ENCODE data around the gene COX6B2. TPM values are rescaled to one million over a fixed set of nuclear protein-coding genes. Genes with fewer than 3 reads are reported as not detected.

Gene COX6B2
- total RNA-seq, 1 donor from 2014 or later = not detected

DNA sequence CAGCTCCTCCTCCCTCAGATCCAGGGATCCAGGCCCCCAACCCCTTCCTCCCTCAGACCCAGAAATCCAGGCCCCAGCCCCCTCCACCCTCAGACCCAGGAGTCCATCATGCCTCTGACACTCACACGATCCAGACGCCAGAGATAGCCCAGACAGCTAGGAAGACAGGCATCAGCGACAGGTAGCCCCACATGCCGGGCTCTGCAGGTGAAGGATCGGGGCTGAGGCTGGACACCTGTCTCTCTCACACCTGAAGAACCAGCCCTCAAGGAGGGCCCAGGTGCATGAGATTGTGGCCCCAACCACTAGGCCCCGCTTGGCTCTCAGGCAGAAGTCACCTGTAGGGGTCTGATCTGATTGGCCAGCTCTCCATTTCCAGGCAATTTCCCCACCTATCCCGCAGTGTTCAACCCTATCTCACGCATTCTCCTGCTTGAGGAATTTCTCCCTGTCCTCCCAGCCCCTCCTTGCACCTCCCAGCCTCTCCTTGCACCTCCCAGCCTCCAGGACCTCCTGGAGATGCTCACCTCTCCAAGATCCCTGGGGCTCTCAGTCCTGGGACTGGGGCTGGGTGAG is 33.6 kb downstream of the COX6B2 start:
- no peak overlapping the region for H3K27ac ChIP-seq
- Mint-ChIP-seq H3K4me1 (peaks cover 3% of the 10 kb centered on the region), H3K9me3 (no peaks in the 10 kb centered on the region), H3K36me3 (no peaks in the 10 kb centered on the region), H3K27me3 (ENCODE audit: insufficient read depth, low read depth) (peaks cover 4% of the 10 kb centered on the region), H3K4me3 (no peak overlapping the region), H3K27ac (no peak overlapping the region)
- no peak overlapping the region for H3K9ac ChIP-seq
- H3F3A ChIP-seq (ENCODE audit: low read depth) = no peaks in the 10 kb centered on the region
- H3K4me1 ChIP-seq = no peaks in the 10 kb centered on the region
- DNase-seq (ENCODE audit: low spot score) = no peak
- no peaks in the 10 kb centered on the region for H3K27me3 ChIP-seq
- H3K36me3 ChIP-seq = no peaks in the 10 kb centered on the region
- no peaks in the 10 kb centered on the region for H4K20me1 ChIP-seq (ENCODE audit: low read depth)
- no peaks in the 10 kb centered on the region for H3K79me2 ChIP-seq (ENCODE audit: low read depth)
- no peak overlapping the region for H2AFZ ChIP-seq (replicated peaks)
- no peak overlapping the region for H3K4me3 ChIP-seq
- H3K4me2 ChIP-seq = no peak overlapping the region
- no peak for TF ChIP-seq EZH2phosphoT487 (IDR thresholded peaks at IDR 0.05)
- TF ChIP-seq, protein P1, sequence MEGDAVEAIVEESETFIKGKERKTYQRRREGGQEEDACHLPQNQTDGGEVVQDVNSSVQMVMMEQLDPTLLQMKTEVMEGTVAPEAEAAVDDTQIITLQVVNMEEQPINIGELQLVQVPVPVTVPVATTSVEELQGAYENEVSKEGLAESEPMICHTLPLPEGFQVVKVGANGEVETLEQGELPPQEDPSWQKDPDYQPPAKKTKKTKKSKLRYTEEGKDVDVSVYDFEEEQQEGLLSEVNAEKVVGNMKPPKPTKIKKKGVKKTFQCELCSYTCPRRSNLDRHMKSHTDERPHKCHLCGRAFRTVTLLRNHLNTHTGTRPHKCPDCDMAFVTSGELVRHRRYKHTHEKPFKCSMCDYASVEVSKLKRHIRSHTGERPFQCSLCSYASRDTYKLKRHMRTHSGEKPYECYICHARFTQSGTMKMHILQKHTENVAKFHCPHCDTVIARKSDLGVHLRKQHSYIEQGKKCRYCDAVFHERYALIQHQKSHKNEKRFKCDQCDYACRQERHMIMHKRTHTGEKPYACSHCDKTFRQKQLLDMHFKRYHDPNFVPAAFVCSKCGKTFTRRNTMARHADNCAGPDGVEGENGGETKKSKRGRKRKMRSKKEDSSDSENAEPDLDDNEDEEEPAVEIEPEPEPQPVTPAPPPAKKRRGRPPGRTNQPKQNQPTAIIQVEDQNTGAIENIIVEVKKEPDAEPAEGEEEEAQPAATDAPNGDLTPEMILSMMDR (IDR thresholded peaks at IDR 0.05) = no peak
- no peak for TF ChIP-seq EZH2 (IDR thresholded peaks at IDR 0.05)
- H3K9me3 ChIP-seq (ENCODE audit: low read depth) = no peaks in the 10 kb centered on the region

DNA sequence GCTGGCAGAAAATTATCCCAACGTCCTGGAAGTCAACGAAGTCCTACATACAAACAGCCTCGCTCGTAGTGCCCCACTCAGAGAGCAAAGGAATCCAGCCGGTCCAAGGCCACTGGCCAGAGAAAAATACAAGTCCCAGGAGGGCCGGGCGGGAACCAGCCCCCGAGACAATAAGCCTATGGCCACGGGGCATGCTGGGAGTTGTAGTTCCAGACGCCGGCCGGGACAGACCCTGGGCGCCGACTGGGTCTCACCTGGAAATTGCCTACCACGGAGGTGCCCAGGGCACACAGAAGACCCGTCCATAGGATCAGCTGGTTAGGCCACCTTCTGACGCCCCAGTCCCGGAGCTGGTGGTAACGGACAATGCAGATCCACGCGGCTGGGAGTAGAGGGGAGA is 34.7 kb downstream of the COX6B2 start:
- Histone ChIP-seq H3K9ac (no peak overlapping the region), H3K4me2 (peak overlapping the region; percentile 71), H3K9me3 (ENCODE audit: low read depth) (no peaks in the 10 kb centered on the region), H3K36me3 (no peaks in the 10 kb centered on the region), H3F3A (ENCODE audit: low read depth) (no peaks in the 10 kb centered on the region), H3K27ac (no peak overlapping the region), H3K4me1 (no peaks in the 10 kb centered on the region), H3K27me3 (no peaks in the 10 kb centered on the region), H4K20me1 (ENCODE audit: low read depth) (no peaks in the 10 kb centered on the region), H2AFZ (replicated peaks) (peak overlapping the region; percentile 97), H3K79me2 (ENCODE audit: low read depth) (no peaks in the 10 kb centered on the region), H3K4me3 (peak overlapping the region; percentile 42)
- H3K36me3 Mint-ChIP-seq = no peaks in the 10 kb centered on the region
- H3K4me3 Mint-ChIP-seq = peak overlapping the region; percentile 58
- peaks cover 8% of the 10 kb centered on the region for H3K27me3 Mint-ChIP-seq (ENCODE audit: insufficient read depth, low read depth)
- TF ChIP-seq EZH2 (IDR thresholded peaks at IDR 0.05) = no peak
- TF ChIP-seq EZH2phosphoT487 (IDR thresholded peaks at IDR 0.05) = no peak
- TF ChIP-seq, protein P1 (IDR thresholded peaks at IDR 0.05) = no peak
- H3K27ac Mint-ChIP-seq = peak overlapping the region; percentile 33
- peak; percentile 89 for DNase-seq (ENCODE audit: low spot score)
- H3K4me1 Mint-ChIP-seq = peaks cover 3% of the 10 kb centered on the region
- H3K9me3 Mint-ChIP-seq = no peaks in the 10 kb centered on the region

DNA sequence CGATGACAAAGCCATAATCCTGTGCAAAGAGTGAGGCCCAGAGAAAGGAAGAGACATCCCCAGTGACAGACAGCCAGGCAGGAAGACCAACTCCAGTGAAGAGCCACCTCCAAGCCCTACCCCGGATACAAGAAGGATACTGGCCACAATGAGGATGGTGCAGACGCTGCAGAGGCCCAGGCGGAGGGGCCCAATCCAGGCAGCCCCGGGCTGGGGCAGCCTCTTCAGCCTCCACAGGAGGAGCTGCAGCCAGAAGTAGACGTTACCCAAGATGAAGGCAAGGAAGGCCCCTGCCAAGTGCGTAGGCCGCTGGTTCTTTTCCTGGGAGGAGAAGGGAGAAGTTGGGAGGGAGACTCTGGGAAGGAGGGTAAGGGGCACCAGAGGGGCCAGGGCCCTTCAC is 37.9 kb downstream of the COX6B2 start:
- no peak for DNase-seq (ENCODE audit: low spot score)
- no peaks in the 10 kb centered on the region for H3K4me1 ChIP-seq

More for the DNA sequence above, 37.9 kb downstream of the COX6B2 start:
- Histone ChIP-seq H3K79me2 (ENCODE audit: low read depth) (no peaks in the 10 kb centered on the region), H3K36me3 (no peaks in the 10 kb centered on the region), H3K27ac (no peak overlapping the region), H2AFZ (replicated peaks) (no peak overlapping the region), H3K9ac (no peak overlapping the region), H3F3A (ENCODE audit: low read depth) (peaks cover 10% of the 10 kb centered on the region), H3K27me3 (no peaks in the 10 kb centered on the region), H4K20me1 (ENCODE audit: low read depth) (no peaks in the 10 kb centered on the region), H3K4me3 (no peak overlapping the region), H3K4me2 (no peak overlapping the region), H3K9me3 (ENCODE audit: low read depth) (no peaks in the 10 kb centered on the region)
- Mint-ChIP-seq H3K27ac (no peak overlapping the region), H3K4me1 (peaks cover 7% of the 10 kb centered on the region), H3K36me3 (peaks cover 4% of the 10 kb centered on the region), H3K9me3 (no peaks in the 10 kb centered on the region), H3K4me3 (no peak overlapping the region), H3K27me3 (ENCODE audit: insufficient read depth, low read depth) (peaks cover 13% of the 10 kb centered on the region)
- TF ChIP-seq EZH2 (IDR thresholded peaks at IDR 0.05) (no peak), EZH2phosphoT487 (IDR thresholded peaks at IDR 0.05) (no peak)
- TF ChIP-seq, protein P1 (IDR thresholded peaks at IDR 0.05) = no peak
